HEK293T (cell line): ENCODE measurements around the gene DET1.
A peak's percentile ranks its signal among the peaks of the same experiment; 100 is the strongest.

Experiments used
- CTCF ChIA-PET: fragments of 350-600 bp; formaldehyde crosslinking; extraction: SDS; loops from one replicate; lab custom pipeline; 2021; ENCODE audit warnings: antibody characterized with exemption, inconsistent platforms; lab: Yijun Ruan, JAX
- POLR2A ChIA-PET: fragments of 350-600 bp; formaldehyde crosslinking; extraction: SDS; loops from one replicate; lab custom pipeline; 2020; ENCODE audit warnings: antibody characterized with exemption, inconsistent platforms; lab: Yijun Ruan, JAX
- DNase-seq: peaks from one replicate; pipeline ENCODE4 v3.0.0; 2012; ENCODE audit warnings: mixed read lengths; ENCODE audit errors: extremely low spot score
- ARNT ChIP-seq: fragments of 450-650 bp; IDR thresholded peaks from 2 replicates; pipeline ENCODE4 v1.6.1; 2017; ENCODE audit warnings: mild to moderate bottlenecking
- BHLHE40 ChIP-seq: fragments of 450-650 bp; IDR thresholded peaks from 2 replicates; pipeline ENCODE4 v1.6.1; 2016; ENCODE audit warnings: mild to moderate bottlenecking, moderate library complexity, borderline replicate concordance
- CTBP1 ChIP-seq: fragments of 450-650 bp; IDR thresholded peaks from 2 replicates; pipeline ENCODE4 v1.6.1; 2016; ENCODE audit warnings: borderline replicate concordance
- ELF4 ChIP-seq: fragments of 450-650 bp; IDR thresholded peaks from 2 replicates; pipeline ENCODE4 v1.6.1; 2017; ENCODE audit warnings: antibody characterized with exemption
- FOXA1 ChIP-seq: fragments of 450-650 bp; IDR thresholded peaks from 2 replicates; pipeline ENCODE4 v1.6.1; 2016; ENCODE audit warnings: mild to moderate bottlenecking
- FOXK2 ChIP-seq: fragments of 450-650 bp; IDR thresholded peaks from 2 replicates; pipeline ENCODE4 v1.6.1; 2016; ENCODE audit warnings: mild to moderate bottlenecking
- FOXM1 ChIP-seq: fragments of 450-650 bp; IDR thresholded peaks from 2 replicates; pipeline ENCODE4 v1.6.1; 2017; ENCODE audit warnings: mild to moderate bottlenecking, borderline replicate concordance
- HDGF ChIP-seq: fragments of 450-650 bp; IDR thresholded peaks from 2 replicates; pipeline ENCODE4 v1.6.1; 2017; ENCODE audit warnings: antibody characterized with exemption, borderline replicate concordance
- L3MBTL2 ChIP-seq: fragments of 450-650 bp; conservative IDR thresholded peaks from 2 replicates; pipeline ENCODE4 v1.6.1; 2016; ENCODE audit warnings: mild to moderate bottlenecking
- LEF1 ChIP-seq: fragments of 450-650 bp; IDR thresholded peaks from 2 replicates; pipeline ENCODE4 v1.6.1; 2017; ENCODE audit warnings: mild to moderate bottlenecking, borderline replicate concordance
- NFRKB ChIP-seq: fragments of 450-650 bp; IDR thresholded peaks from 2 replicates; pipeline ENCODE4 v1.6.1; 2016; ENCODE audit warnings: mild to moderate bottlenecking, moderate library complexity
- PKNOX1 ChIP-seq: fragments of 450-650 bp; IDR thresholded peaks from 2 replicates; pipeline ENCODE4 v1.6.1; 2016
- SP1 ChIP-seq: fragments of 450-650 bp; IDR thresholded peaks from 2 replicates; pipeline ENCODE4 v1.6.1; 2017
- SUZ12 ChIP-seq: fragments of 450-650 bp; IDR thresholded peaks from 2 replicates; pipeline ENCODE4 v1.6.1; 2016; ENCODE audit warnings: mild to moderate bottlenecking
- TARDBP ChIP-seq: fragments of 450-650 bp; IDR thresholded peaks from 2 replicates; pipeline ENCODE4 v1.6.1; 2016
- ZNF384 ChIP-seq: fragments of 450-650 bp; IDR thresholded peaks from 2 replicates; pipeline ENCODE4 v1.6.1; 2016

DET1 gene

GRCh38 chr15:88546248-88547129 lies at the start of gene DET1:
Gene DET1 (minus strand): TSS chr15:88546681. CDS start chr15:88531705, 14,976 bp downstream.
- peak; percentile 95 for DNase-seq
- no peak for TF ChIP-seq FOXA1
- peak; percentile 39 for TF ChIP-seq L3MBTL2
- TF ChIP-seq ARNT: no peak
- TF ChIP-seq ZNF384: no peak
- no peak for TF ChIP-seq FOXM1
- TF ChIP-seq PKNOX1: no peak
- TF ChIP-seq NFRKB: peak; percentile 72
- no peak for TF ChIP-seq BHLHE40
- TF ChIP-seq FOXK2: no peak
- TF ChIP-seq ELF4: no peak
- TF ChIP-seq CTBP1: no peak
- no peak for TF ChIP-seq TARDBP
- TF ChIP-seq HDGF: no peak
- TF ChIP-seq SP1: no peak
- TF ChIP-seq SUZ12: no peak
- TF ChIP-seq LEF1: no peak
- CTCF ChIA-PET: no interaction called here
- POLR2A ChIA-PET: no interaction called here

- TF ChIP-seq L3MBTL2 (no peak), ARNT (no peak), CTBP1 (no peak), ZNF384 (no peak), ELF4 (no peak), FOXK2 (no peak)
- DNase-seq: no peak
- ChIA-PET POLR2A (no interaction called here), CTCF (no interaction called here)
These were observed 44.9 kb upstream of the DET1 start for GRCh38 chr15:88591384-88591783.

DNA sequence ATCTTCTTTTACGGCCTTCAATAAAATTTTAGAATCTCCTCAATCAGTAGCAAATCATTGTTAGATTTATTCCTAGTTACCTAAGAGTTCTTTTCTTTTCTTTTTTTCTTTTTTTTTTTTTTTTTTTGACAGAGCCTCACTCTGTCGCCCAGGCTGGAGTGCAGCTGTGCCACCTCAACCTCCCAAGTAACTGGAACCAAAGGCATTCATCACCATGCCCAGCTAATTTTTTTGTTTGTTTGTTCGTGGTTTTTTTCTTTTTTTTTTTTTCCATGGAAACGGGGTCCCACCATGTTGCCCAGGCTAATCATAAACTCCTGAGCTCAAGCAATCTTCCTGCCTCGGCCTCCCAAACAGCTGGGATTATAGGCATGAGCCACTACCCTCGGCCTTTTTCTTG lies 44.3 kb upstream of the DET1 start:
- no peak for TF ChIP-seq HDGF
- CTCF ChIA-PET: no interaction called here
- POLR2A ChIA-PET: no interaction called here
- DNase-seq: no peak

GRCh38 chr15:88586401-88587162 lies 40.1 kb upstream of the DET1 start:
- peak; percentile 53 for DNase-seq
- POLR2A ChIA-PET: no interaction called here
- TF ChIP-seq PKNOX1: peak; percentile 95
- TF ChIP-seq CTBP1: peak; percentile 95
- TF ChIP-seq ZNF384: no peak
- peak; percentile 57; the same call in 1 of the 2 replicates for TF ChIP-seq FOXM1
- peak; percentile 69 for TF ChIP-seq ARNT
- CTCF ChIA-PET: interaction anchor here (1.0 kb wide), 1 partner anchor 120 kb away, joined by 3 read pairs; the partner anchor contains the start of gene MRPL46

DNA sequence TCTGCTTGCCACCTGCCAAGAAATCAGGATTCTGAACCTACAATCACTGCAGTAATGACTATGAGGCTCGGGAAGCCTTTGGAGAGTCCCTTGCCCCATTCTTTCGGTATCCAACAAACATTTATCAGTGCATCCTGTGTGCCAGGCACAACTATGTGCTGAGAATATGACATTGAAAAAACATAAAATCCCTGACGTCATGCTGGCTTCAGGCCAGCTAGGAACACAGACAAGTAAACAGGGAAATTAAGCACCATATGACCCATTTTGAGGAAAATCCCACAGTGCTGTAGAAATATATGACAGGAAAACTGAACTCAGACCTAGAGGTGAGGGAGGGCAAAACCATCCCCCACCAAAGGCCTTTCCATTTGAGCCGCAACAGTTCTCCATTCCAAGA lies 34.1 kb upstream of the DET1 start:
- TF ChIP-seq FOXM1 (no peak), NFRKB (no peak), LEF1 (no peak), HDGF (no peak), PKNOX1 (no peak), SUZ12 (no peak), TARDBP (no peak)
- ChIA-PET CTCF (interaction anchor here (0.6 kb wide), 1 partner anchor 125 kb away, joined by 4 read pairs; no protein-coding TSS in a partner anchor), POLR2A (interaction anchor here (1.2 kb wide), 1 partner anchor 12 kb away, joined by 3 read pairs; no protein-coding TSS in a partner anchor)
- no peak for DNase-seq

DNA sequence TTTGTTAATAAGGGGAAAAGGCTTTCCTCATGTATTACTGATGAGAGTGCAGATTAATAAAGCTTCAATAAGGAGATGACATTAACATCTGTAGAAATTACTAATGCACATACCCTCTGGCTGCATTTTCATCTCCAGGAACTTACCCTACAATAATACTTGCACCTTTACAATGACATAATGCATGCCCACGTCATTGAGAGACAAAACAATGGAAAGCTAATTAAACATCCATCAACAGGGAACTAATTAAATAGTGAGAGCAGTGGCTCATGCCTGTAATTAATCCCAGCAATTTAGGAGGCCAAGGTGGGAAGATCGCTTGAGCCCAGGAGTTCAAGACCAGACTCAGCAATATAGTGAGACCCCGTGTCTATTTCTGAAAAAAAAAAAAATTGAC lies 32.8 kb upstream of the DET1 start:
- ChIA-PET CTCF (no interaction called here), POLR2A (no interaction called here)
- TF ChIP-seq TARDBP: no peak
- TF ChIP-seq L3MBTL2: no peak
- no peak for TF ChIP-seq SUZ12
- TF ChIP-seq SP1: no peak
- TF ChIP-seq ELF4: no peak
- TF ChIP-seq HDGF: no peak
- TF ChIP-seq FOXM1: no peak
- TF ChIP-seq CTBP1: no peak
- TF ChIP-seq PKNOX1: no peak
- no peak for TF ChIP-seq NFRKB
- no peak for TF ChIP-seq FOXA1
- no peak for TF ChIP-seq BHLHE40
- no peak for TF ChIP-seq ARNT
- TF ChIP-seq LEF1: no peak
- no peak for TF ChIP-seq FOXK2
- TF ChIP-seq ZNF384: no peak
- no peak for DNase-seq
